Globus pallidus (tissue), 1 donor: ENCODE results near the gene GALNS.

Experiments
- DNase-seq: peaks from one replicate; pipeline ENCODE4 v3.0.0-alpha.2; 2015; ENCODE audit warnings: low spot score

Gene GALNS

GRCh38 chr16:88816736-88817535, 39.8 kb downstream of the GALNS start:
- no peak for DNase-seq

- no peak for DNase-seq
Measured at GRCh38 chr16:88815901-88816589, 40.7 kb downstream of the GALNS start.

GRCh38 chr16:88815227-88815626, 41.5 kb downstream of the GALNS start:
- DNase-seq = no peak

- DNase-seq = no peak
Measured at GRCh38 chr16:88814144-88814502, 42.6 kb downstream of the GALNS start.

GRCh38 chr16:88813269-88814143, 43.2 kb downstream of the GALNS start:
- no peak for DNase-seq

- DNase-seq = no peak
Measured at GRCh38 chr16:88812513-88813268, 44.1 kb downstream of the GALNS start.

- DNase-seq = peak; percentile 88
Measured at GRCh38 chr16:88811769-88812512, 44.8 kb downstream of the GALNS start, which contains the start of gene APRT. TSS of gene APRT (minus strand) at chr16:88811928. CDS start at chr16:88811899, 29 bp downstream.

- peak; percentile 83 for DNase-seq
Measured at GRCh38 chr16:88810912-88811768, 45.6 kb downstream of the GALNS start.

GRCh38 chr16:88810166-88810911, 46.4 kb downstream of the GALNS start:
- DNase-seq = no peak

- DNase-seq = no peak
Measured at GRCh38 chr16:88809676-88810165, 47.0 kb downstream of the GALNS start.

- DNase-seq = no peak
Measured at GRCh38 chr16:88809068-88809675, 47.6 kb downstream of the GALNS start.

- DNase-seq = no peak
Measured at GRCh38 chr16:88807626-88808453, 48.9 kb downstream of the GALNS start.

GRCh38 chr16:88807142-88807625, 49.6 kb downstream of the GALNS start:
- no peak for DNase-seq

GRCh38 chr16:88806491-88807111, 50.1 kb downstream of the GALNS start:
- DNase-seq = no peak

GRCh38 chr16:88805887-88806393, 50.8 kb downstream of the GALNS start:
- no peak for DNase-seq

GRCh38 chr16:88805340-88805715, 51.4 kb downstream of the GALNS start:
- DNase-seq = no peak
